H1 (cell line): ENCODE data around the gene UBE2D3.

ENCODE experiments used
- CBX5 ChIP-seq: fragments of 300-800, 300-1000 bp; sonication (generic); IDR thresholded peaks from 2 replicates; pipeline ENCODE4 v1.7.1; 2016; ENCODE audit warnings: antibody characterized with exemption, low read length, low read depth
- EP300 ChIP-seq, 2 experiments: IDR thresholded peaks; 1 replicate in 1 of 2; 2 replicates in 1 of 2; pipeline ENCODE4 v1.6.1; 2011 to 2012; ENCODE audit warnings: low read depth in 2 of 2, low read length in 2 of 2, mild to moderate bottlenecking in 2 of 2, borderline replicate concordance in 1 of 2, inconsistent platforms in 1 of 2, moderate library complexity in 1 of 2
- EZH2 ChIP-seq: fragments of 200-600 bp; sonication (generic); IDR thresholded peaks from 2 replicates; pipeline ENCODE4 v1.7.1; 2012; ENCODE audit warnings: low read depth, mild to moderate bottlenecking, moderate library complexity, low read length, inconsistent platforms; ENCODE audit not compliant: severe bottlenecking
- HDAC2 ChIP-seq, 2 experiments: fragments of 300-600 bp in 1 of 2; sonication (generic) in 1 of 2; IDR thresholded peaks; 2 replicates each; pipeline ENCODE4 v1.6.1; 2011 to 2012; ENCODE audit warnings: low read depth in 2 of 2, low read length in 2 of 2, mild to moderate bottlenecking in 2 of 2, moderate library complexity in 2 of 2, borderline replicate concordance in 1 of 2, inconsistent platforms in 1 of 2
- JUND ChIP-seq: IDR thresholded peaks from 2 replicates; pipeline ENCODE4 v1.6.1; 2011; ENCODE audit warnings: mild to moderate bottlenecking, improper control_type of control experiment, low read length
- MAFK ChIP-seq: IDR thresholded peaks from 2 replicates; pipeline ENCODE4 v1.6.1; 2012; ENCODE audit warnings: low read depth, mild to moderate bottlenecking, improper control_type of control experiment, low read length
- POLR2A ChIP-seq, 2 experiments: IDR thresholded peaks; 1 replicate in 1 of 2; 2 replicates in 1 of 2; pipeline ENCODE4 v1.6.1; 2011; ENCODE audit warnings: low read depth in 2 of 2, low read length in 2 of 2, mild to moderate bottlenecking in 2 of 2; ENCODE audit errors: control extremely low read depth in 1 of 2
- POLR2AphosphoS5 ChIP-seq: IDR thresholded peaks from 2 replicates; pipeline ENCODE4 v1.6.1; 2011; ENCODE audit warnings: low read depth, low read length
- RAD21 ChIP-seq, 2 experiments: IDR thresholded peaks in 1 of 2; conservative IDR thresholded peaks in 1 of 2; 2 replicates each; pipeline ENCODE4 v1.6.1; 2011; ENCODE audit warnings: low read depth in 2 of 2, low read length in 2 of 2, improper control_type of control experiment in 1 of 2, inconsistent platforms in 1 of 2, mild to moderate bottlenecking in 1 of 2, moderate library complexity in 1 of 2
- RFX5 ChIP-seq: IDR thresholded peaks from 2 replicates; pipeline ENCODE4 v1.6.1; 2011; ENCODE audit warnings: low read depth, low read length, improper control_type of control experiment, borderline replicate concordance
- SIN3A ChIP-seq, 2 experiments: IDR thresholded peaks in 1 of 2; conservative IDR thresholded peaks in 1 of 2; 2 replicates each; pipeline ENCODE4 v1.6.1; 2011 to 2012; ENCODE audit warnings: low read length in 2 of 2, improper control_type of control experiment in 1 of 2, low read depth in 1 of 2, mild to moderate bottlenecking in 1 of 2
- TF ChIP-seq, protein P1 (sequence below), 3 experiments: IDR thresholded peaks; 1 replicate in 2 of 3; 2 replicates in 1 of 3; pipeline versions ENCODE4 v1.5.1 to v1.6.1; 2011; ENCODE audit warnings: low read length in 3 of 3, mild to moderate bottlenecking in 3 of 3, inconsistent platforms in 2 of 3, low read depth in 1 of 3, moderate library complexity in 1 of 3; ENCODE audit not compliant: insufficient read depth in 1 of 3; ENCODE audit errors: control extremely low read depth in 1 of 3
- TF ChIP-seq, protein P2 (sequence below): IDR thresholded peaks from 2 replicates; pipeline ENCODE4 v1.6.1; 2012; ENCODE audit warnings: inconsistent platforms

DNA sequence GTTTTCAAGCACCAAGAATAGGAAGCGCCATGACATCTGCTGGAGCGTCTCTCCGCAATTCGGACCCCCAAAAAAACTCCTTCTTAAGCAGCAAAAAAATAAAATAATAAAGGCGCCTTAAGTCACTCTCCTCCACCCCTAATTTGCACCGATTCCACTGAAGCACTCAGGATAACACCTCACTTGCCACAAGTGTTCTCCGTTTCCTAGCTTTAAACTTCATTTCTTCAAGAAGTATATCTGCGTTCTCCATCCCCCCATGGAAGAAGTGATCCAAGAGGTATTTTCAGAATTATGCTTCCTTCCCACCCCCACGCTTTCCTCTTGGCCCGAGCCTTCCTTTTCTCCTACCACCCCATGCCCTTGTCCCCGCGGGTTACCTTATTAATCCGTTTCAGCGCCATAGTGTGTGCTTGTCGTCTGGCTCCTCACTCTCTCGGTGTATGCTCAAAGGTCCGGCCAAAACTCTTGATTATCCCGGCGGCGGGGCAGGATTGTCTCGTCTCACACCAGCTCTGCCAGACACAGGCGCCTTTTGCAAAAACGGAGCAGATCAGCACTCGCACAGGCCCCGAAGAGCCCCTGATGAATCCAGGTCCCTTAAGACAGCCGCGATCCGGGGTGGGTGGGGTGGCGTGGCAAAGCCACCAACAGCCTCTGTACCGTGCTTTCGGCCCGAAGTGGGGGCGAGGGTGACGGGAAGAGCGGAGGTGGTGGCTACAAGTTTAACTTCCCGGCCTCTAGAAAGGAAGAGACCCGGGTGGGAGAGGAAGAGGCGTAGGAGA is 1.1 kb downstream of the UBE2D3 start:
- TF ChIP-seq, protein P1, sequence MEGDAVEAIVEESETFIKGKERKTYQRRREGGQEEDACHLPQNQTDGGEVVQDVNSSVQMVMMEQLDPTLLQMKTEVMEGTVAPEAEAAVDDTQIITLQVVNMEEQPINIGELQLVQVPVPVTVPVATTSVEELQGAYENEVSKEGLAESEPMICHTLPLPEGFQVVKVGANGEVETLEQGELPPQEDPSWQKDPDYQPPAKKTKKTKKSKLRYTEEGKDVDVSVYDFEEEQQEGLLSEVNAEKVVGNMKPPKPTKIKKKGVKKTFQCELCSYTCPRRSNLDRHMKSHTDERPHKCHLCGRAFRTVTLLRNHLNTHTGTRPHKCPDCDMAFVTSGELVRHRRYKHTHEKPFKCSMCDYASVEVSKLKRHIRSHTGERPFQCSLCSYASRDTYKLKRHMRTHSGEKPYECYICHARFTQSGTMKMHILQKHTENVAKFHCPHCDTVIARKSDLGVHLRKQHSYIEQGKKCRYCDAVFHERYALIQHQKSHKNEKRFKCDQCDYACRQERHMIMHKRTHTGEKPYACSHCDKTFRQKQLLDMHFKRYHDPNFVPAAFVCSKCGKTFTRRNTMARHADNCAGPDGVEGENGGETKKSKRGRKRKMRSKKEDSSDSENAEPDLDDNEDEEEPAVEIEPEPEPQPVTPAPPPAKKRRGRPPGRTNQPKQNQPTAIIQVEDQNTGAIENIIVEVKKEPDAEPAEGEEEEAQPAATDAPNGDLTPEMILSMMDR (IDR thresholded peaks at IDR 0.05; ENCODE audit: control extremely low read depth in 1 of 3, insufficient read depth in 1 of 3, low read depth in 1 of 3, low read length in 3 of 3) = no peak
- TF ChIP-seq POLR2A (IDR thresholded peaks at IDR 0.05; ENCODE audit: control extremely low read depth in 1 of 2, low read depth in 2 of 2, low read length in 2 of 2) = no peak; a peak in 1 of 3 replicates
- TF ChIP-seq RAD21 (IDR thresholded peaks at IDR 0.05 in 1 of 2, conservative IDR thresholded peaks at IDR 0.05 in 1 of 2; ENCODE audit: low read depth in 2 of 2, low read length in 2 of 2) = peak in 1 of 2 experiments; percentile 7; a peak in 1 of 4 replicates
- no peak for TF ChIP-seq EZH2
- TF ChIP-seq HDAC2 (IDR thresholded peaks at IDR 0.05; ENCODE audit: borderline replicate concordance in 1 of 2, low read depth in 2 of 2, low read length in 2 of 2) = no peak
- TF ChIP-seq EP300 (IDR thresholded peaks at IDR 0.05; ENCODE audit: borderline replicate concordance in 1 of 2, low read depth in 2 of 2, low read length in 2 of 2) = no peak
- no peak for TF ChIP-seq JUND
- TF ChIP-seq CBX5 = no peak
- TF ChIP-seq, protein P2, sequence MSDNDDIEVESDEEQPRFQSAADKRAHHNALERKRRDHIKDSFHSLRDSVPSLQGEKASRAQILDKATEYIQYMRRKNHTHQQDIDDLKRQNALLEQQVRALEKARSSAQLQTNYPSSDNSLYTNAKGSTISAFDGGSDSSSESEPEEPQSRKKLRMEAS = no peak
- TF ChIP-seq SIN3A (conservative IDR thresholded peaks at IDR 0.05 in 1 of 2, IDR thresholded peaks at IDR 0.05 in 1 of 2; ENCODE audit: low read depth in 1 of 2, low read length in 2 of 2) = peak in 1 of 2 experiments; percentile 51; a peak in 2 of 4 replicates
- TF ChIP-seq MAFK = no peak
- no peak for TF ChIP-seq RFX5
- no peak for TF ChIP-seq POLR2AphosphoS5
